ENCODE data around the gene RASL10A.

GRCh38 chr22:29346659-29347058 is 31.2 kb upstream of the RASL10A start:
- TF ChIP-seq, protein P1, sequence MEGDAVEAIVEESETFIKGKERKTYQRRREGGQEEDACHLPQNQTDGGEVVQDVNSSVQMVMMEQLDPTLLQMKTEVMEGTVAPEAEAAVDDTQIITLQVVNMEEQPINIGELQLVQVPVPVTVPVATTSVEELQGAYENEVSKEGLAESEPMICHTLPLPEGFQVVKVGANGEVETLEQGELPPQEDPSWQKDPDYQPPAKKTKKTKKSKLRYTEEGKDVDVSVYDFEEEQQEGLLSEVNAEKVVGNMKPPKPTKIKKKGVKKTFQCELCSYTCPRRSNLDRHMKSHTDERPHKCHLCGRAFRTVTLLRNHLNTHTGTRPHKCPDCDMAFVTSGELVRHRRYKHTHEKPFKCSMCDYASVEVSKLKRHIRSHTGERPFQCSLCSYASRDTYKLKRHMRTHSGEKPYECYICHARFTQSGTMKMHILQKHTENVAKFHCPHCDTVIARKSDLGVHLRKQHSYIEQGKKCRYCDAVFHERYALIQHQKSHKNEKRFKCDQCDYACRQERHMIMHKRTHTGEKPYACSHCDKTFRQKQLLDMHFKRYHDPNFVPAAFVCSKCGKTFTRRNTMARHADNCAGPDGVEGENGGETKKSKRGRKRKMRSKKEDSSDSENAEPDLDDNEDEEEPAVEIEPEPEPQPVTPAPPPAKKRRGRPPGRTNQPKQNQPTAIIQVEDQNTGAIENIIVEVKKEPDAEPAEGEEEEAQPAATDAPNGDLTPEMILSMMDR (IDR thresholded peaks at IDR 0.05; ENCODE audit: low read depth, low read length): no peak
- TF ChIP-seq, protein P2, sequence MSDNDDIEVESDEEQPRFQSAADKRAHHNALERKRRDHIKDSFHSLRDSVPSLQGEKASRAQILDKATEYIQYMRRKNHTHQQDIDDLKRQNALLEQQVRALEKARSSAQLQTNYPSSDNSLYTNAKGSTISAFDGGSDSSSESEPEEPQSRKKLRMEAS (IDR thresholded peaks at IDR 0.05; ENCODE audit: low read depth, low read length): no peak
